ENCODE results near the gene MRPL49. TPM values are rescaled to one million over a fixed set of nuclear protein-coding genes. Genes with fewer than 3 reads are reported as not detected.

The MRPL49 gene
- total RNA-seq, 1 experiment from 2014 or later: 55.9 TPM

DNA sequence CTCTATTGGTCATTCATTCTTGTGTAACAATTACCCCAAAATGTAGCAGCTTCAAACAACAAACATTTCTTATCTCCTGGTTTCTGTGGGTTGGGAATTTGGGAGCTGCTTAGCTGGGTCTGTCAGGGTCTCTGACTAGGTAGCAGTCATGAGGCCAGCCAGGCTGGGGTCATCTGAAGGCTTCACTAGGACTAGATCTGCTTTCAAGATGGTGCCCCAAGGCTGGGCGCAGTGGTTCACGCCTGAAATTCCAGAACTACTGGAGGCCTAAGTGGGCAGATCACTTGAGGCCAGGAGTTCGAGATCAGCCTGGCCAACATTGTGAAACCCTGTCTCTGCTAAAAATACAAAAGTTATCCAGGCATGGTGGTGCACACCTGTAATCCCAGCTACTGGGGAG is 34.8 kb downstream of the MRPL49 start:
- CTCF ChIA-PET: interaction anchor here (0.7 kb wide), 1 partner anchor 333 kb away, joined by 3 read pairs; no protein-coding TSS in a partner anchor
- Mint-ChIP-seq H3K4me3 (no peak overlapping the region), H3K36me3 (no peaks in the 10 kb centered on the region), H3K27ac (no peak overlapping the region), H3K4me1 (no peaks in the 10 kb centered on the region), H3K9me3 (no peaks in the 10 kb centered on the region), H3K27me3 (ENCODE audit: low read depth) (peaks cover 23% of the 10 kb centered on the region)
- ATAC-seq (no peak), DNase-seq (ENCODE audit: low spot score) (no peak)
- POLR2A ChIA-PET: no interaction called here
- TF ChIP-seq ZNF121 (CRISPR knock-in tag; IDR thresholded peaks at IDR 0.05): no peak

DNA sequence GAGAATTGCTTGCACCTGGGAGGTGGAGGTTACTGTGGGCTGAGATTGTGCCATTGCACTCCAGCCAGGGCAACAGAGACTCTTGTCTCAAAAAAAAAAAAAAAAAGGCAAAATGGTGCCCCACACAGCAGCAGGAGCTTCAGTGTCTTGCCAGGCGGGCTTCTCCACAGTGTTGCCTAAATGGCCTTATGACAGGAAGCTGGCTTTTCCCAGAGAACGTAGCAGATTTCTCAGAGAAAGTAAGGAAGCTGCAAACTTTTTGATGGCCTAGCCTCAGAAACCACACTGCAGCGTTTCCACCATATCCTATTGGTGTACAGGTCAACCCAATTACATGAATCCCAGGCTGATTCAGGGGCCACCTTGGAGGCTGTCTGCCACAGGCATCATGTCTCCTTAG is 35.2 kb downstream of the MRPL49 start:
- H3K9me3 Mint-ChIP-seq: no peaks in the 10 kb centered on the region
- no peaks in the 10 kb centered on the region for H3K4me1 Mint-ChIP-seq
- TF ChIP-seq SMAD3 (CRISPR knock-in tag; IDR thresholded peaks at IDR 0.05; ENCODE audit: borderline replicate concordance): no peak
- no peak for TF ChIP-seq OVOL2 (CRISPR knock-in tag; IDR thresholded peaks at IDR 0.05; ENCODE audit: borderline replicate concordance)
- TF ChIP-seq, protein P1, sequence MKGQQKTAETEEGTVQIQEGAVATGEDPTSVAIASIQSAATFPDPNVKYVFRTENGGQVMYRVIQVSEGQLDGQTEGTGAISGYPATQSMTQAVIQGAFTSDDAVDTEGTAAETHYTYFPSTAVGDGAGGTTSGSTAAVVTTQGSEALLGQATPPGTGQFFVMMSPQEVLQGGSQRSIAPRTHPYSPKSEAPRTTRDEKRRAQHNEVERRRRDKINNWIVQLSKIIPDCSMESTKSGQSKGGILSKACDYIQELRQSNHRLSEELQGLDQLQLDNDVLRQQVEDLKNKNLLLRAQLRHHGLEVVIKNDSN (CRISPR knock-in tag; IDR thresholded peaks at IDR 0.05): no peak
- TF ChIP-seq GABPB1 (CRISPR knock-in tag; IDR thresholded peaks at IDR 0.05): no peak
- TF ChIP-seq, protein P2, sequence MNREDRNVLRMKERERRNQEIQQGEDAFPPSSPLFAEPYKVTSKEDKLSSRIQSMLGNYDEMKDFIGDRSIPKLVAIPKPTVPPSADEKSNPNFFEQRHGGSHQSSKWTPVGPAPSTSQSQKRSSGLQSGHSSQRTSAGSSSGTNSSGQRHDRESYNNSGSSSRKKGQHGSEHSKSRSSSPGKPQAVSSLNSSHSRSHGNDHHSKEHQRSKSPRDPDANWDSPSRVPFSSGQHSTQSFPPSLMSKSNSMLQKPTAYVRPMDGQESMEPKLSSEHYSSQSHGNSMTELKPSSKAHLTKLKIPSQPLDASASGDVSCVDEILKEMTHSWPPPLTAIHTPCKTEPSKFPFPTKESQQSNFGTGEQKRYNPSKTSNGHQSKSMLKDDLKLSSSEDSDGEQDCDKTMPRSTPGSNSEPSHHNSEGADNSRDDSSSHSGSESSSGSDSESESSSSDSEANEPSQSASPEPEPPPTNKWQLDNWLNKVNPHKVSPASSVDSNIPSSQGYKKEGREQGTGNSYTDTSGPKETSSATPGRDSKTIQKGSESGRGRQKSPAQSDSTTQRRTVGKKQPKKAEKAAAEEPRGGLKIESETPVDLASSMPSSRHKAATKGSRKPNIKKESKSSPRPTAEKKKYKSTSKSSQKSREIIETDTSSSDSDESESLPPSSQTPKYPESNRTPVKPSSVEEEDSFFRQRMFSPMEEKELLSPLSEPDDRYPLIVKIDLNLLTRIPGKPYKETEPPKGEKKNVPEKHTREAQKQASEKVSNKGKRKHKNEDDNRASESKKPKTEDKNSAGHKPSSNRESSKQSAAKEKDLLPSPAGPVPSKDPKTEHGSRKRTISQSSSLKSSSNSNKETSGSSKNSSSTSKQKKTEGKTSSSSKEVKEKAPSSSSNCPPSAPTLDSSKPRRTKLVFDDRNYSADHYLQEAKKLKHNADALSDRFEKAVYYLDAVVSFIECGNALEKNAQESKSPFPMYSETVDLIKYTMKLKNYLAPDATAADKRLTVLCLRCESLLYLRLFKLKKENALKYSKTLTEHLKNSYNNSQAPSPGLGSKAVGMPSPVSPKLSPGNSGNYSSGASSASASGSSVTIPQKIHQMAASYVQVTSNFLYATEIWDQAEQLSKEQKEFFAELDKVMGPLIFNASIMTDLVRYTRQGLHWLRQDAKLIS (CRISPR knock-in tag; IDR thresholded peaks at IDR 0.05; ENCODE audit: borderline replicate concordance): no peak
- no peak for TF ChIP-seq FOXK1 (CRISPR knock-in tag; IDR thresholded peaks at IDR 0.05)
- no peak for TF ChIP-seq ZNF121 (CRISPR knock-in tag; IDR thresholded peaks at IDR 0.05)
- no peak for TF ChIP-seq ZNF671 (CRISPR knock-in tag; IDR thresholded peaks at IDR 0.05)
- TF ChIP-seq, protein P3, sequence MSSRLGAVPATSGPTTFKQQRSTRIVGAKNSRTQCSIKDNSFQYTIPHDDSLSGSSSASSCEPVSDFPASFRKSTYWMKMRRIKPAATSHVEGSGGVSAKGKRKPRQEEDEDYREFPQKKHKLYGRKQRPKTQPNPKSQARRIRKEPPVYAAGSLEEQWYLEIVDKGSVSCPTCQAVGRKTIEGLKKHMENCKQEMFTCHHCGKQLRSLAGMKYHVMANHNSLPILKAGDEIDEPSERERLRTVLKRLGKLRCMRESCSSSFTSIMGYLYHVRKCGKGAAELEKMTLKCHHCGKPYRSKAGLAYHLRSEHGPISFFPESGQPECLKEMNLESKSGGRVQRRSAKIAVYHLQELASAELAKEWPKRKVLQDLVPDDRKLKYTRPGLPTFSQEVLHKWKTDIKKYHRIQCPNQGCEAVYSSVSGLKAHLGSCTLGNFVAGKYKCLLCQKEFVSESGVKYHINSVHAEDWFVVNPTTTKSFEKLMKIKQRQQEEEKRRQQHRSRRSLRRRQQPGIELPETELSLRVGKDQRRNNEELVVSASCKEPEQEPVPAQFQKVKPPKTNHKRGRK (CRISPR knock-in tag; IDR thresholded peaks at IDR 0.05; ENCODE audit: borderline replicate concordance): no peak
- no peak for TF ChIP-seq JUN (CRISPR knock-in tag; IDR thresholded peaks at IDR 0.05)
- no peak for TF ChIP-seq FOXJ3 (CRISPR knock-in tag; IDR thresholded peaks at IDR 0.05; ENCODE audit: borderline replicate concordance)
- TF ChIP-seq, protein P4, sequence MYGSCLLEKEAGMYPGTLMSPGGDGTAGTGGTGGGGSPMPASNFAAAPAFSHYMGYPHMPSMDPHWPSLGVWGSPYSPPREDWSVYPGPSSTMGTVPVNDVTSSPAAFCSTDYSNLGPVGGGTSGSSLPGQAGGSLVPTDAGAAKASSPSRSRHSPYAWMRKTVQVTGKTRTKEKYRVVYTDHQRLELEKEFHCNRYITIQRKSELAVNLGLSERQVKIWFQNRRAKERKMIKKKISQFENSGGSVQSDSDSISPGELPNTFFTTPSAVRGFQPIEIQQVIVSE (CRISPR knock-in tag; IDR thresholded peaks at IDR 0.05; ENCODE audit: borderline replicate concordance): no peak
- TF ChIP-seq, protein P5, sequence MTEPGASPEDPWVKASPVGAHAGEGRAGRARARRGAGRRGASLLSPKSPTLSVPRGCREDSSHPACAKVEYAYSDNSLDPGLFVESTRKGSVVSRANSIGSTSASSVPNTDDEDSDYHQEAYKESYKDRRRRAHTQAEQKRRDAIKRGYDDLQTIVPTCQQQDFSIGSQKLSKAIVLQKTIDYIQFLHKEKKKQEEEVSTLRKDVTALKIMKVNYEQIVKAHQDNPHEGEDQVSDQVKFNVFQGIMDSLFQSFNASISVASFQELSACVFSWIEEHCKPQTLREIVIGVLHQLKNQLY (CRISPR knock-in tag; IDR thresholded peaks at IDR 0.05): no peak
- no peak for TF ChIP-seq TEAD4 (CRISPR knock-in tag; IDR thresholded peaks at IDR 0.05)
- TF ChIP-seq, protein P6, sequence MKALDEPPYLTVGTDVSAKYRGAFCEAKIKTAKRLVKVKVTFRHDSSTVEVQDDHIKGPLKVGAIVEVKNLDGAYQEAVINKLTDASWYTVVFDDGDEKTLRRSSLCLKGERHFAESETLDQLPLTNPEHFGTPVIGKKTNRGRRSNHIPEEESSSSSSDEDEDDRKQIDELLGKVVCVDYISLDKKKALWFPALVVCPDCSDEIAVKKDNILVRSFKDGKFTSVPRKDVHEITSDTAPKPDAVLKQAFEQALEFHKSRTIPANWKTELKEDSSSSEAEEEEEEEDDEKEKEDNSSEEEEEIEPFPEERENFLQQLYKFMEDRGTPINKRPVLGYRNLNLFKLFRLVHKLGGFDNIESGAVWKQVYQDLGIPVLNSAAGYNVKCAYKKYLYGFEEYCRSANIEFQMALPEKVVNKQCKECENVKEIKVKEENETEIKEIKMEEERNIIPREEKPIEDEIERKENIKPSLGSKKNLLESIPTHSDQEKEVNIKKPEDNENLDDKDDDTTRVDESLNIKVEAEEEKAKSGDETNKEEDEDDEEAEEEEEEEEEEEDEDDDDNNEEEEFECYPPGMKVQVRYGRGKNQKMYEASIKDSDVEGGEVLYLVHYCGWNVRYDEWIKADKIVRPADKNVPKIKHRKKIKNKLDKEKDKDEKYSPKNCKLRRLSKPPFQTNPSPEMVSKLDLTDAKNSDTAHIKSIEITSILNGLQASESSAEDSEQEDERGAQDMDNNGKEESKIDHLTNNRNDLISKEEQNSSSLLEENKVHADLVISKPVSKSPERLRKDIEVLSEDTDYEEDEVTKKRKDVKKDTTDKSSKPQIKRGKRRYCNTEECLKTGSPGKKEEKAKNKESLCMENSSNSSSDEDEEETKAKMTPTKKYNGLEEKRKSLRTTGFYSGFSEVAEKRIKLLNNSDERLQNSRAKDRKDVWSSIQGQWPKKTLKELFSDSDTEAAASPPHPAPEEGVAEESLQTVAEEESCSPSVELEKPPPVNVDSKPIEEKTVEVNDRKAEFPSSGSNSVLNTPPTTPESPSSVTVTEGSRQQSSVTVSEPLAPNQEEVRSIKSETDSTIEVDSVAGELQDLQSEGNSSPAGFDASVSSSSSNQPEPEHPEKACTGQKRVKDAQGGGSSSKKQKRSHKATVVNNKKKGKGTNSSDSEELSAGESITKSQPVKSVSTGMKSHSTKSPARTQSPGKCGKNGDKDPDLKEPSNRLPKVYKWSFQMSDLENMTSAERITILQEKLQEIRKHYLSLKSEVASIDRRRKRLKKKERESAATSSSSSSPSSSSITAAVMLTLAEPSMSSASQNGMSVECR (CRISPR knock-in tag; IDR thresholded peaks at IDR 0.05; ENCODE audit: borderline replicate concordance): no peak
- TF ChIP-seq, protein P7, sequence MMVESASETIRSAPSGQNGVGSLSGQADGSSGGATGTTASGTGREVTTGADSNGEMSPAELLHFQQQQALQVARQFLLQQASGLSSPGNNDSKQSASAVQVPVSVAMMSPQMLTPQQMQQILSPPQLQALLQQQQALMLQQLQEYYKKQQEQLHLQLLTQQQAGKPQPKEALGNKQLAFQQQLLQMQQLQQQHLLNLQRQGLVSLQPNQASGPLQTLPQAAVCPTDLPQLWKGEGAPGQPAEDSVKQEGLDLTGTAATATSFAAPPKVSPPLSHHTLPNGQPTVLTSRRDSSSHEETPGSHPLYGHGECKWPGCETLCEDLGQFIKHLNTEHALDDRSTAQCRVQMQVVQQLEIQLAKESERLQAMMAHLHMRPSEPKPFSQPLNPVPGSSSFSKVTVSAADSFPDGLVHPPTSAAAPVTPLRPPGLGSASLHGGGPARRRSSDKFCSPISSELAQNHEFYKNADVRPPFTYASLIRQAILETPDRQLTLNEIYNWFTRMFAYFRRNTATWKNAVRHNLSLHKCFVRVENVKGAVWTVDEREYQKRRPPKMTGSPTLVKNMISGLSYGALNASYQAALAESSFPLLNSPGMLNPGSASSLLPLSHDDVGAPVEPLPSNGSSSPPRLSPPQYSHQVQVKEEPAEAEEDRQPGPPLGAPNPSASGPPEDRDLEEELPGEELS (CRISPR knock-in tag; IDR thresholded peaks at IDR 0.05): no peak
- no peak for TF ChIP-seq GTF2I (CRISPR knock-in tag; conservative IDR thresholded peaks at IDR 0.05)
- no peak for TF ChIP-seq NFYB (CRISPR knock-in tag; conservative IDR thresholded peaks at IDR 0.05; ENCODE audit: low read depth)
- TF ChIP-seq, protein P8, sequence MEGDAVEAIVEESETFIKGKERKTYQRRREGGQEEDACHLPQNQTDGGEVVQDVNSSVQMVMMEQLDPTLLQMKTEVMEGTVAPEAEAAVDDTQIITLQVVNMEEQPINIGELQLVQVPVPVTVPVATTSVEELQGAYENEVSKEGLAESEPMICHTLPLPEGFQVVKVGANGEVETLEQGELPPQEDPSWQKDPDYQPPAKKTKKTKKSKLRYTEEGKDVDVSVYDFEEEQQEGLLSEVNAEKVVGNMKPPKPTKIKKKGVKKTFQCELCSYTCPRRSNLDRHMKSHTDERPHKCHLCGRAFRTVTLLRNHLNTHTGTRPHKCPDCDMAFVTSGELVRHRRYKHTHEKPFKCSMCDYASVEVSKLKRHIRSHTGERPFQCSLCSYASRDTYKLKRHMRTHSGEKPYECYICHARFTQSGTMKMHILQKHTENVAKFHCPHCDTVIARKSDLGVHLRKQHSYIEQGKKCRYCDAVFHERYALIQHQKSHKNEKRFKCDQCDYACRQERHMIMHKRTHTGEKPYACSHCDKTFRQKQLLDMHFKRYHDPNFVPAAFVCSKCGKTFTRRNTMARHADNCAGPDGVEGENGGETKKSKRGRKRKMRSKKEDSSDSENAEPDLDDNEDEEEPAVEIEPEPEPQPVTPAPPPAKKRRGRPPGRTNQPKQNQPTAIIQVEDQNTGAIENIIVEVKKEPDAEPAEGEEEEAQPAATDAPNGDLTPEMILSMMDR (IDR thresholded peaks at IDR 0.05): no peak
- ATAC-seq: no peak
- H3K27me3 Mint-ChIP-seq (ENCODE audit: low read depth): peaks cover 21% of the 10 kb centered on the region
- ChIA-PET POLR2A (no interaction called here), CTCF (interaction anchor here (0.7 kb wide), 2 partner anchors 333 to 815 kb away, joined by 3 to 4 read pairs; no protein-coding TSS in a partner anchor)
- H3K27ac Mint-ChIP-seq: no peak overlapping the region
- DNase-seq (ENCODE audit: low spot score): no peak
- no peaks in the 10 kb centered on the region for H3K36me3 Mint-ChIP-seq
- no peak overlapping the region for H3K4me3 Mint-ChIP-seq

All from WTC11 (cell line).